HepG2 (cell line): Measurements from ENCODE around the gene TAS1R1. TPM values are rescaled to one million over a fixed set of nuclear protein-coding genes. Genes with fewer than 3 reads are reported as not detected.

Experiments used
- ATAC-seq: fragments of 200-7000 bp; cut with Tn5 transposase; 3 replicates; pipeline ENCODE4 v1.9.1; 2020; ENCODE audit warnings: mild to moderate bottlenecking, moderate library complexity
- BruUV-seq: library from RNA; stranded (reverse); fragments of 400-500 nt; replicated peaks from 2 replicates; lab custom pipeline; 2021; lab: Mats Ljungman, UMichigan
- CTCF ChIA-PET: fragments of 300-600 bp; formaldehyde crosslinking; extraction: SDS; loops from one replicate; lab custom pipeline; 2021; ENCODE audit warnings: low total read pairs, inconsistent platforms, low intra/inter-chr PET ratio; lab: Yijun Ruan, JAX
- POLR2A ChIA-PET: fragments of 350-600 bp; sonication (Branson Sonifier 250); formaldehyde crosslinking; loops from one replicate; lab custom pipeline; 2020; ENCODE audit warnings: antibody characterized with exemption, inconsistent platforms; lab: Yijun Ruan, JAX
- DNase-seq: peaks from one replicate; pipeline ENCODE4 v3.0.0-alpha.2; 2015; ENCODE audit warnings: low spot score
- FAIRE-seq: peaks from 3 replicates; lab custom pipeline; 2011; peaks lifted over from hg19 to GRCh38; lab: Jason Lieb, UNC
- H2AFZ ChIP-seq: one replicate; pipeline ENCODE4 v1.6.1; 2011; ENCODE audit warnings: low read length, inconsistent platforms
- H3K27ac ChIP-seq: fragments of 300-600 bp; 3 replicates; pipeline ENCODE4 v1.8.0; 2011; ENCODE audit warnings: mixed run types, mild to moderate bottlenecking, mixed read lengths, low read length, inconsistent platforms; ENCODE audit not compliant: insufficient read depth; ENCODE audit errors: extremely low read length
- H3K27me3 ChIP-seq, 2 experiments: fragments of 200-600 bp in 1 of 2; 2 replicates in 1 of 2; 3 replicates in 1 of 2; pipeline versions ENCODE4 v1.6.0 to v1.8.0; 2011; ENCODE audit warnings: low read length in 2 of 2, mild to moderate bottlenecking in 2 of 2, moderate library complexity in 2 of 2, inconsistent platforms in 1 of 2; ENCODE audit not compliant: insufficient read depth in 2 of 2, control insufficient read depth in 1 of 2
- H3K36me3 ChIP-seq, 2 experiments: fragments of 200-600 bp in 1 of 2; replicated peaks in 1 of 2; 2 replicates in 1 of 2; 3 replicates in 1 of 2; pipeline versions ENCODE4 v1.5.1 to v1.8.0; 2011; ENCODE audit warnings: low read length in 2 of 2, inconsistent platforms in 1 of 2; ENCODE audit not compliant: insufficient read depth in 2 of 2, control insufficient read depth in 1 of 2
- H3K4me1 ChIP-seq: 2 replicates; pipeline ENCODE4 v1.5.1; 2012; ENCODE audit warnings: low read length, inconsistent platforms; ENCODE audit not compliant: insufficient read depth
- H3K4me2 ChIP-seq: 2 replicates; pipeline ENCODE4 v1.6.0; 2011; ENCODE audit warnings: low read depth, low read length, inconsistent platforms
- H3K4me3 ChIP-seq, 3 experiments: fragments of 200-600 bp in 1 of 3; sonication (generic), shearing (Covaris generic) in 1 of 3; replicated peaks in 1 of 3; 2 replicates each; pipeline ENCODE4 v1.5.1; 2011 to 2016; ENCODE audit warnings: low read length in 3 of 3, inconsistent platforms in 2 of 3, low read depth in 2 of 3, mild to moderate bottlenecking in 2 of 3, control low read depth in 1 of 3, mixed read lengths in 1 of 3; ENCODE audit not compliant: insufficient read depth in 1 of 3
- H3K79me2 ChIP-seq: one replicate; pipeline ENCODE4 v1.6.1; 2011; ENCODE audit warnings: low read length, inconsistent platforms; ENCODE audit not compliant: insufficient read depth
- H3K9ac ChIP-seq: 2 replicates; pipeline ENCODE4 v1.6.0; 2011; ENCODE audit warnings: mild to moderate bottlenecking, low read depth, low read length, inconsistent platforms; ENCODE audit not compliant: insufficient read depth
- H3K9me3 ChIP-seq: 2 replicates; pipeline ENCODE4 v1.5.1; 2012; ENCODE audit warnings: mild to moderate bottlenecking, low read length
- H4K20me1 ChIP-seq: 2 replicates; pipeline ENCODE4 v1.6.0; 2011; ENCODE audit warnings: inconsistent platforms, mild to moderate bottlenecking, low read length, moderate library complexity; ENCODE audit not compliant: insufficient read depth
- ATM ChIP-seq: fragments of 450-650 bp; IDR thresholded peaks from 2 replicates; pipeline ENCODE4 v1.7.1; 2017; ENCODE audit warnings: mild to moderate bottlenecking, borderline replicate concordance
- DPF2 ChIP-seq: sonication (generic); formaldehyde crosslinking; IDR thresholded peaks from 2 replicates; pipeline ENCODE4 v1.4.0; 2020; ENCODE audit warnings: mild to moderate bottlenecking, low read depth, missing genetic modification reagents, borderline replicate concordance
- KAT2B ChIP-seq: fragments of 150-350 bp; IDR thresholded peaks from 2 replicates; pipeline ENCODE4 v1.6.1; 2014; ENCODE audit warnings: low read depth, low read length, borderline replicate concordance
- RBM22 ChIP-seq: fragments of 200-400 bp; formaldehyde crosslinking; optimal IDR thresholded peaks from 2 replicates; pipeline ENCODE3; 2017; ENCODE audit warnings: mild to moderate bottlenecking, low read length, moderate library complexity
- TBX3 ChIP-seq: fragments of 450-650 bp; IDR thresholded peaks from 2 replicates; pipeline ENCODE4 v1.6.1; 2017; ENCODE audit warnings: antibody characterized with exemption, mild to moderate bottlenecking, inconsistent platforms, borderline replicate concordance
- ZKSCAN5 ChIP-seq: sonication (generic); formaldehyde crosslinking; IDR thresholded peaks from 2 replicates; pipeline ENCODE4 v1.5.1; 2020; ENCODE audit warnings: mild to moderate bottlenecking, missing genetic modification reagents
- ZNF230 ChIP-seq: sonication (generic); formaldehyde crosslinking; IDR thresholded peaks from 2 replicates; pipeline ENCODE4 v1.4.0; 2020; ENCODE audit warnings: mild to moderate bottlenecking, missing genetic modification reagents
- ZNF326 ChIP-seq: sonication (generic); formaldehyde crosslinking; IDR thresholded peaks from 2 replicates; pipeline ENCODE4 v1.4.0; 2020; ENCODE audit warnings: missing genetic modification reagents, borderline replicate concordance
- WGBS: methylation state at CpG from one replicate; pipeline ENCODE4 v1.1.6; 2017; ENCODE audit warnings: low lambda C conversion rate; 5-methylcytosine and 5-hydroxymethylcytosine counted together
- in situ Hi-C: cut with HindIII; loops from 2 replicates; pipeline ENCODE4 v1.10.0; 2017; ENCODE audit warnings: low pct_unique_long_range_greater_than_20kb; ENCODE audit not compliant: extremely low pct_ligation_motif_present
- intact Hi-C: fragments of 100-400 bp; cut with micrococcal nuclease; formaldehyde crosslinking; loops from one replicate; pipeline ENCODE4 v1.10.0; 2022; ENCODE audit not compliant: unreplicated experiment
- polyA plus RNA-seq, 8 experiments: library from polyadenylated mRNA; depleted of rRNA in 3 of 8; stranded (reverse) in 7 of 8; unstranded in 1 of 8; fragments of >200 nt; fragmentation: Illumina TruSeq in 4 of 8; extraction: Trizol in 4 of 8; gene quantifications; 2 replicates each; pipeline versions ENCODE4 v1.2.1 to v1.2.3, GENCODE V29; 2011 to 2016; ENCODE audit warnings: low read depth in 4 of 8, missing spikeins in 1 of 8, mixed read lengths in 1 of 8; ENCODE audit not compliant: insufficient read depth in 1 of 8
- total RNA-seq, 5 experiments: library from RNA; depleted of rRNA; stranded (reverse); fragments of >200 nt; fragmentation: Illumina TruSeq; extraction: Trizol; gene quantifications; 2 replicates each; pipeline ENCODE4 v1.2.3, GENCODE V29; 2016; ENCODE audit warnings: low read depth in 1 of 5
- TF ChIP-seq, protein P1 (sequence below): sonication (generic); formaldehyde crosslinking; IDR thresholded peaks from 2 replicates; pipeline ENCODE4 v1.5.1; 2020; ENCODE audit warnings: missing genetic modification reagents, mild to moderate bottlenecking, borderline replicate concordance
- TF ChIP-seq, protein P2 (sequence below): sonication (generic); formaldehyde crosslinking; IDR thresholded peaks from 2 replicates; pipeline ENCODE4 v1.4.0; 2020; ENCODE audit warnings: missing genetic modification reagents
- TF ChIP-seq, protein P3 (sequence below): sonication (generic); formaldehyde crosslinking; IDR thresholded peaks from 2 replicates; pipeline ENCODE4 v1.8.1; 2022; ENCODE audit warnings: low read depth, mild to moderate bottlenecking, missing genetic modification reagents
- TF ChIP-seq, protein P4 (sequence below): sonication (generic); formaldehyde crosslinking; IDR thresholded peaks from 2 replicates; pipeline ENCODE4 v1.5.0; 2020; ENCODE audit warnings: missing genetic modification reagents, mild to moderate bottlenecking, borderline replicate concordance
- TF ChIP-seq, protein P5 (sequence below): sonication (generic); formaldehyde crosslinking; conservative IDR thresholded peaks from 2 replicates; pipeline ENCODE4 v1.4.0; 2020; ENCODE audit warnings: missing genetic modification reagents
- TF ChIP-seq, protein P6 (sequence below): sonication (generic); formaldehyde crosslinking; IDR thresholded peaks from 2 replicates; pipeline ENCODE4 v1.5.1; 2020; ENCODE audit warnings: mild to moderate bottlenecking, missing genetic modification reagents

The TAS1R1 gene
- total and polyA plus RNA-seq, 2 of the 13 experiments (the other 11 are each of a cell fraction or from before 2014, with no cell fraction given) = 1.4 to 1.6 TPM

DNA sequence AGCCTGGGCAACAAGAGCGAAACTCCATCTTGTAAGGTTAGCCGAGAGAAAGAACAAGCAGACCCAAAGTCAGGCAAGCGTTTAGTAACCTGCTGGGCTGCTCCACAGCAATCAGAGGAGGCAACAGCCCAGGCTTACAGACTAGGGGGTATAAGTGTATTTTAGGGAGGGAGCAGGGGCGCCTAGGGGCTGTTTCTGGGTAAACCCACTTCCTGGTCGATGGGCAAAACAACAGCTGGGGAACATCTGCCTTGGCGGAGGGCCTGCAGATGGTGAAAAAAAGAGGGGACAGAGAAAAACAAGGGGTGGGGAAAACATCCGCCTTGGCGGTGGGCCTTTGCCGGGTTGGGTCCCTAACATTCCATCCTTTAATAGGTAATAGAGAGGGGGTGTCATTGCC, 5.2 kb downstream of the TAS1R1 start:
- WGBS = 79% methylated on average over 9 of the region's 9 CpGs
- no peak for FAIRE-seq
- no peak for TF ChIP-seq ZNF230 (CRISPR knock-in tag)
- TF ChIP-seq, protein P1, sequence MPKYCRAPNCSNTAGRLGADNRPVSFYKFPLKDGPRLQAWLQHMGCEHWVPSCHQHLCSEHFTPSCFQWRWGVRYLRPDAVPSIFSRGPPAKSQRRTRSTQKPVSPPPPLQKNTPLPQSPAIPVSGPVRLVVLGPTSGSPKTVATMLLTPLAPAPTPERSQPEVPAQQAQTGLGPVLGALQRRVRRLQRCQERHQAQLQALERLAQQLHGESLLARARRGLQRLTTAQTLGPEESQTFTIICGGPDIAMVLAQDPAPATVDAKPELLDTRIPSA = no peak
- no peak for TF ChIP-seq KAT2B
- no peak for TF ChIP-seq RBM22
- no peak for TF ChIP-seq DPF2
- TF ChIP-seq, protein P2, sequence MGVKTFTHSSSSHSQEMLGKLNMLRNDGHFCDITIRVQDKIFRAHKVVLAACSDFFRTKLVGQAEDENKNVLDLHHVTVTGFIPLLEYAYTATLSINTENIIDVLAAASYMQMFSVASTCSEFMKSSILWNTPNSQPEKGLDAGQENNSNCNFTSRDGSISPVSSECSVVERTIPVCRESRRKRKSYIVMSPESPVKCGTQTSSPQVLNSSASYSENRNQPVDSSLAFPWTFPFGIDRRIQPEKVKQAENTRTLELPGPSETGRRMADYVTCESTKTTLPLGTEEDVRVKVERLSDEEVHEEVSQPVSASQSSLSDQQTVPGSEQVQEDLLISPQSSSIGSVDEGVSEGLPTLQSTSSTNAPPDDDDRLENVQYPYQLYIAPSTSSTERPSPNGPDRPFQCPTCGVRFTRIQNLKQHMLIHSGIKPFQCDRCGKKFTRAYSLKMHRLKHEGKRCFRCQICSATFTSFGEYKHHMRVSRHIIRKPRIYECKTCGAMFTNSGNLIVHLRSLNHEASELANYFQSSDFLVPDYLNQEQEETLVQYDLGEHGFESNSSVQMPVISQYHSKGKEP (CRISPR knock-in tag) = no peak
- no peak for TF ChIP-seq ATM
- TF ChIP-seq, protein P3, sequence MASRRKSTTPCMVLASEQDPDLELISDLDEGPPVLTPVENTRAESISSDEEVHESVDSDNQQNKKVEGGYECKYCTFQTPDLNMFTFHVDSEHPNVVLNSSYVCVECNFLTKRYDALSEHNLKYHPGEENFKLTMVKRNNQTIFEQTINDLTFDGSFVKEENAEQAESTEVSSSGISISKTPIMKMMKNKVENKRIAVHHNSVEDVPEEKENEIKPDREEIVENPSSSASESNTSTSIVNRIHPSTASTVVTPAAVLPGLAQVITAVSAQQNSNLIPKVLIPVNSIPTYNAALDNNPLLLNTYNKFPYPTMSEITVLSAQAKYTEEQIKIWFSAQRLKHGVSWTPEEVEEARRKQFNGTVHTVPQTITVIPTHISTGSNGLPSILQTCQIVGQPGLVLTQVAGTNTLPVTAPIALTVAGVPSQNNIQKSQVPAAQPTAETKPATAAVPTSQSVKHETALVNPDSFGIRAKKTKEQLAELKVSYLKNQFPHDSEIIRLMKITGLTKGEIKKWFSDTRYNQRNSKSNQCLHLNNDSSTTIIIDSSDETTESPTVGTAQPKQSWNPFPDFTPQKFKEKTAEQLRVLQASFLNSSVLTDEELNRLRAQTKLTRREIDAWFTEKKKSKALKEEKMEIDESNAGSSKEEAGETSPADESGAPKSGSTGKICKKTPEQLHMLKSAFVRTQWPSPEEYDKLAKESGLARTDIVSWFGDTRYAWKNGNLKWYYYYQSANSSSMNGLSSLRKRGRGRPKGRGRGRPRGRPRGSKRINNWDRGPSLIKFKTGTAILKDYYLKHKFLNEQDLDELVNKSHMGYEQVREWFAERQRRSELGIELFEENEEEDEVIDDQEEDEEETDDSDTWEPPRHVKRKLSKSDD = no peak
- TF ChIP-seq, protein P4, sequence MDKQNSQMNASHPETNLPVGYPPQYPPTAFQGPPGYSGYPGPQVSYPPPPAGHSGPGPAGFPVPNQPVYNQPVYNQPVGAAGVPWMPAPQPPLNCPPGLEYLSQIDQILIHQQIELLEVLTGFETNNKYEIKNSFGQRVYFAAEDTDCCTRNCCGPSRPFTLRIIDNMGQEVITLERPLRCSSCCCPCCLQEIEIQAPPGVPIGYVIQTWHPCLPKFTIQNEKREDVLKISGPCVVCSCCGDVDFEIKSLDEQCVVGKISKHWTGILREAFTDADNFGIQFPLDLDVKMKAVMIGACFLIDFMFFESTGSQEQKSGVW (CRISPR knock-in tag) = no peak
- TF ChIP-seq, protein P5, sequence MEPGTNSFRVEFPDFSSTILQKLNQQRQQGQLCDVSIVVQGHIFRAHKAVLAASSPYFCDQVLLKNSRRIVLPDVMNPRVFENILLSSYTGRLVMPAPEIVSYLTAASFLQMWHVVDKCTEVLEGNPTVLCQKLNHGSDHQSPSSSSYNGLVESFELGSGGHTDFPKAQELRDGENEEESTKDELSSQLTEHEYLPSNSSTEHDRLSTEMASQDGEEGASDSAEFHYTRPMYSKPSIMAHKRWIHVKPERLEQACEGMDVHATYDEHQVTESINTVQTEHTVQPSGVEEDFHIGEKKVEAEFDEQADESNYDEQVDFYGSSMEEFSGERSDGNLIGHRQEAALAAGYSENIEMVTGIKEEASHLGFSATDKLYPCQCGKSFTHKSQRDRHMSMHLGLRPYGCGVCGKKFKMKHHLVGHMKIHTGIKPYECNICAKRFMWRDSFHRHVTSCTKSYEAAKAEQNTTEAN (CRISPR knock-in tag) = no peak
- TF ChIP-seq, protein P6, sequence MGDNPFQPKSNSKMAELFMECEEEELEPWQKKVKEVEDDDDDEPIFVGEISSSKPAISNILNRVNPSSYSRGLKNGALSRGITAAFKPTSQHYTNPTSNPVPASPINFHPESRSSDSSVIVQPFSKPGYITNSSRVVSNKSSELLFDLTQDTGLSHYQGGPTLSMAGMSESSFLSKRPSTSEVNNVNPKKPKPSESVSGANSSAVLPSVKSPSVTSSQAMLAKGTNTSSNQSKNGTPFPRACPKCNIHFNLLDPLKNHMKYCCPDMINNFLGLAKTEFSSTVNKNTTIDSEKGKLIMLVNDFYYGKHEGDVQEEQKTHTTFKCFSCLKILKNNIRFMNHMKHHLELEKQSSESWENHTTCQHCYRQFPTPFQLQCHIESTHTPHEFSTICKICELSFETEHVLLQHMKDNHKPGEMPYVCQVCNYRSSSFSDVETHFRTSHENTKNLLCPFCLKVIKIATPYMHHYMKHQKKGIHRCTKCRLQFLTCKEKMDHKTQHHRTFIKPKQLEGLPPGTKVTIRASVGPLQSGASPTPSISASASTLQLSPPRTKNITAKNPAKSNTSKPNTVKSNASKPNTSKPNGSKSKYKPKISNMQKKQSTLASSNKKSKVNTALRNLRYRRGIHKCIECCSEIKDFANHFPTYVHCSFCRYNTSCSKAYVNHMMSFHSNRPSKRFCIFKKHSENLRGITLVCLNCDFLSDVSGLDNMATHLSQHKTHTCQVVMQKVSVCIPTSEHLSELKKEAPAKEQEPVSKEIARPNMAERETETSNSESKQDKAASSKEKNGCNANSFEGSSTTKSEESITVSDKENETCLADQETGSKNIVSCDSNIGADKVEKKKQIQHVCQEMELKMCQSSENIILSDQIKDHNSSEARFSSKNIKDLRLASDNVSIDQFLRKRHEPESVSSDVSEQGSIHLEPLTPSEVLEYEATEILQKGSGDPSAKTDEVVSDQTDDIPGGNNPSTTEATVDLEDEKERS = no peak
- no peak for TF ChIP-seq TBX3
- no peak for TF ChIP-seq ZNF326 (CRISPR knock-in tag)
- TF ChIP-seq ZKSCAN5 (CRISPR knock-in tag) = no peak

More for the DNA sequence above, 5.2 kb downstream of the TAS1R1 start:
- Histone ChIP-seq H3K9ac (no peak overlapping the region), H3K9me3 (no peaks in the 10 kb centered on the region), H3K4me3 (no peak overlapping the region), H3K4me1 (peaks cover 22% of the 10 kb centered on the region), H3K79me2 (no peaks in the 10 kb centered on the region), H3K27ac (no peak overlapping the region), H3K36me3 (no peaks in the 10 kb centered on the region), H4K20me1 (no peaks in the 10 kb centered on the region), H3K4me2 (no peak overlapping the region), H2AFZ (no peak overlapping the region), H3K27me3 (peaks cover 1 to 30% of the 10 kb centered on the region in 2 experiments; a peak in 3 of 5 replicates)
- intact Hi-C loops = no loop called here
- BruUV-seq = no TSS peak
- in situ Hi-C loops = no loop called here
- DNase-seq = no peak
- ChIA-PET POLR2A (no interaction called here), CTCF (no interaction called here)
- no peak for ATAC-seq
